GM19240 (cell line): ENCODE data around the gene RACK1.
A peak's percentile ranks its signal among the peaks of the same experiment; 100 is the strongest.
"Not testable (repeated sequence)": the region's sequence is repeated elsewhere in the genome, so short reads cannot be mapped to it uniquely, and the experiment has no call there.

Experiments
- DNase-seq: peaks from one replicate; pipeline ENCODE4 v3.0.0; 2011; ENCODE audit warnings: low spot score; ENCODE audit not compliant: insufficient read length

RACK1 gene

GRCh38 chr5:181243564-181244343 lies at the start of gene RACK1:
Gene RACK1 (minus strand): TSS chr5:181243906. CDS start chr5:181243800, 106 bp downstream.
- DNase-seq: peak; percentile 66

DNA sequence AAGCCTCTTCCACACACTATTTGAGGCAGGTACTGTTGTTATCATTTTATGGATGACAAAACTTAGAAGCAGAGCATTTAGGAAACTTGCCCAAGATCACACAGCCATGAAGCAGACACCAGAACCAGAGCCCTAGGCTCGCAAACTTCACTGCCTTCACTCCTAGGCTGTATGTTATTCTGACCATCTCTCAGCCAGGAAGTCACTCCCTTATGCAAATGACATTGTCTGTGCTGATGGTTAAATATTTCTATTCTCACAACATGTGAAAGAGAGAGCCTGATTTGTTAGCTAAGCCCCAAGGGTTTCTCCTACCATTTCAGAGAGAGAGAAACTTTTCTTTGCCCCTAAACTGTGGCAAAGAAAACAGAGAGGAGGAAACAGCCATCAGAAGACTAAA lies 43.6 kb upstream of the RACK1 start:
- not testable (repeated sequence) for DNase-seq

- not testable (repeated sequence) for DNase-seq
Measured at GRCh38 chr5:181285962-181286705, 42.4 kb upstream of the RACK1 start.

DNA sequence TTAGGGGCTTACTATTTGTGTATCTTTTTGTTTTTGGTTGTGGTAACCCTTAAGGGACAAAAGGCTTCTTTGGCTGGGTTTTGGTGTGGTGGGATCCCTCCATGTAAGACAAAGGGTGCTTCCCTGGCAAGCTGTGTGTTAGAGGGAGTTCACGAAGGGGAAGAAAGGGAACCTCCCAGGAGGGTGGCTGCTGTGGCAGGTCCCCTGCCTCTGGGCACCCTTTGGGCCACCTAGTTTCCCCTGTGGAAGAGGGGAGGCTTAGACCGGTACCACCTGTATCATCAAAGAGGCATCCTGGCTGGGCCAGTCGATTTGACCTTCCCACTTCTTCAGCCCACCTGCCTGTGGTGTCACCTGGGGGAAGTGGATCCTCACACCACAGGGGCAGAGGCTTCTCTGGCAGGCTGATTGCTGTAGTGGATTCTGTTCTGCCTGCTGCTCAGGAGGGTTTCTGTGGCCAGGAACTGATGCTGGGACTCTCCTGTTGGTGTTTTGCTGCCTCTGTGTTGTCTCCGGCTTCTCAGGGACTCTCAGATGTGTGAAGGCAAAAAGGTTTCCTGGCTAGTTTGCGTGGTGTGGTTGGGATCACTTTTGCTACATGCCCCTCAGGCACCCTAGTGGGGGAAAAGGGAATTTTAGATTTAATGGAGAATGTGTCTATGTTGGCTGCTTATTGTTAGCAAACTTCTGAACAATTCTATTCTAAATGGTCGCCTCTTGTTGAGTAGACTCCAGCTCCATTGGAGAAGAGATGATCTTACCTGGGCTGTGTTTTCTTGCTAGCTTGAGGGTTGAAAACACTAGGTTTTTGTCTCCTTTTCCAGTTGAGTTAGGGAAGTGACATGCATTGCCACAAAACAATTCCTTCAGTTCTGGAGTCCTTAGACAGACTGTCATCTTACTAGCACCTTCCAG lies 40.4 kb upstream of the RACK1 start:
- DNase-seq: not testable (repeated sequence)

GRCh38 chr5:181283347-181283746 lies 39.6 kb upstream of the RACK1 start:
- no peak for DNase-seq

- no peak for DNase-seq
Measured at GRCh38 chr5:181282874-181283273, 39.2 kb upstream of the RACK1 start.

DNA sequence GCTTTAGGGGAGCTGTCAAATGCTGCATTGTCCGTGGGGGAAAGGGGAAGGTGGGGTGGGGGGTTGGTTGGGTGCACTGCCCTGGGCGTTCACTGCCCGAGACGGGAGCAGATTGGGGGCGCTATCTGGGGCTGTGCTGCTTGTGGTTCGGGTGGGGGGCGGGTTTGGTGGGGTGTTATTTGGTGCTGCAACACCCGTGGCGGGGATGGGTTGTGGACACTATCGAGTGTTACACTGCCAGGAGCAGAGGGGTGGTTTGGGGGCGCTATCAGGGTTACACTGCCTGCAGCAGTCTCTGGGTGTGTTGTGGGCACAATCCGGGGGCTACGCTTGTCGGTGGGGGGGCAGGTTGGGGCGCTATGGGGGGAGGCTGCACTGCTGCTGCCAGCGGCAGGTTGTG lies 38.7 kb upstream of the RACK1 start:
- not testable (repeated sequence) for DNase-seq

DNA sequence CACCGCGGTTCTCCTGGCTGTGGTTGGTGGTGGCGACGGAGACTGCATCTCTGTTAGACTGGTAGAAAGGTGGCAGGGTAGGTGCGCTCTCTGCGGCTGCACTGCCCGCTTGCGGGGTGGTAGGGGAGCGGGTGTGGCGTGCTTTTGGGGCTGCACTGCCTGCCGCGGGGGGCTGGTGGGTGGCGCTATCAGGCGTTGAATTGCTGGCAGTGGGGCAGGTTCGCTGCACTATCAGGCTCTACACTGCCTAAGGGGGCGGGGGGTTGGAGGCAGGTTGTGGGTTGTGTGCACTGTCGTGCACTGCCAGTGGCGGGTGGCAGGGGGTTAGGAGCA lies 38.2 kb upstream of the RACK1 start:
- DNase-seq: no peak

DNA sequence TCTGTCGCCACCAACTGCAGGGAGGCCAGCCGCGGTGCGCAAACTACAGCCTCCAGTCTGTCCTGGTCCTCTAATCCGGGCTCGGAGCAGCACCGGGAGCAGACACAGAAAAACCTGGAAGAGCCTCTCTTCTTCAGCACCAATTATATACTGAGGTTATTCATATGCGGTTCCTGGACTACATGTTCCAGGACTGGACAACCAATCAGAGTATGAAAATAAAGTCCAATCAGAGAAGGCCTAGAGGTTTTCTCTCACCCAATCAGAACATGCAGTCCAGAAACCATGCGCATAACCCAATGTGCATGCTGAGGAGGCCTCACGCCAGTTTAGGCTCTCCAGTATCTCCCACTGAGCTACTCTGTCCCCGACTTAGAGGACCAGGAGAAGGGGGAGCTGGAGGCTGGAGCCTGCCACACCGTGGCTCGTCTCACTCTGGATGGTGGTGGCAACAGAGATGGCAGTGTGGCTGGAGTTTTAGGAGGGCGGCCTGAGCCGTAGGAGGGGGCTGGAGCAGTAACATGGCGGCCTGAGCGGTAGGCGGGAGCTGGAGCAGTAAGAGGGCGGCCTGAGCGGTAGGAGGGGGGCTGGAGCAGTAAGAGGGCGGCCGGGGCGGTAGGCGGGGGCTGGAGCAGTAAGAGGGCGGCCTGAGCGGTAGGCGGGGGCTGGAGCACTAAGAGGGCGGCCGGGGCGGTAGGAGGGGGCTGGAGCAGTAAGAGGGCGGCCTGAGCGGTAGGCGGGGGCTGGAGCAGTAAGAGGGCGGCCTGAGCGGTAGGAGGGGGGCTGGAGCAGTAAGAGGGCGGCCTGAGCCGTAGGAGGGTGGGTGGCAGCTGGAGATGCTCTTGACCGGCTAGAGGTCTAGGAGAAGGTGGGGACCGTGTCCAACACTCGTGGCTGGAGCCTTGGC lies 37.6 kb upstream of the RACK1 start:
- DNase-seq: no peak

- no peak for DNase-seq
Measured at GRCh38 chr5:181280251-181280762, 36.6 kb upstream of the RACK1 start.

GRCh38 chr5:181273433-181273744 lies 29.7 kb upstream of the RACK1 start:
- DNase-seq: not testable (repeated sequence)

DNA sequence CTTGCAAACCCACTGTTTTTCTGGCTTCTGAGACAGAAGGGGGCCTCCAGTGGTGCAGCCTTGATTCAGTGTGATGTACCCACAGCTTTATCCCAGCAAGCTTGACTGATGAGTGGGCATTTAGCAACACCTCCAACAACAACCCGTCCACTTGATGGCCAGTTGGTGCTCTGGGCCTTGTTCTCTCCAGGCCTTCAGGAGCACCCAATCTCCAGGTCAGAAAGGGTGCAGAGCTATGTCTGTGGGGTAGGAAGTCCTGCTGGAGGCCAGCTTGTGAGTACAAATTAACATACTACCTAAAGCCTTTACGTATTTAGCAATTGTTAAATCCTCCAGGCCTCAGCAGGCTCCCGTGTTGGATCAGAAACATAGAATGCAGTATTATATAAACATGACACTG lies 27.4 kb upstream of the RACK1 start:
- DNase-seq: no peak

DNA sequence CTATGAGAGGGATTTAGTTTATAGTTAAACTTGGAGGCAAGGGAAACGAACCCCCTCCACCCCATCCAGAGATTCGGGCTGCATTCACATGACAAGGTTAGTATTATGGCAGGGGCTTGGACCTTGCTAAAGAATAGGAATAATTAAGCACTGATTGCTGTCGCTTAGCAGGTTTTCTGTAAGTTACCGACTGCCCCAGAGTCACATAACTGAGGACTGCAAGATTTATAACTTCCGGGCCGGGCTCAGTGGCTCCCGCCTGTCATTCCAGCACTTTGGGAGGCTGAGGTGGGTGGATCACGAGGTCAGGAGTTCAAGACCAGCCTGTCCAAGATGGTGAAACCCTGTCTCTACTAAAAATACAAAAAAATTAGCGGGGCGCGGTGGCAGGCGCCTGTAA lies 24.2 kb upstream of the RACK1 start:
- DNase-seq: not testable (repeated sequence)

GRCh38 chr5:181267291-181267904 lies 23.7 kb upstream of the RACK1 start:
- DNase-seq: not testable (repeated sequence)

- DNase-seq: no peak
Measured at GRCh38 chr5:181265092-181265671, 21.5 kb upstream of the RACK1 start.

GRCh38 chr5:181263633-181264032 lies 19.9 kb upstream of the RACK1 start:
- no peak for DNase-seq

DNA sequence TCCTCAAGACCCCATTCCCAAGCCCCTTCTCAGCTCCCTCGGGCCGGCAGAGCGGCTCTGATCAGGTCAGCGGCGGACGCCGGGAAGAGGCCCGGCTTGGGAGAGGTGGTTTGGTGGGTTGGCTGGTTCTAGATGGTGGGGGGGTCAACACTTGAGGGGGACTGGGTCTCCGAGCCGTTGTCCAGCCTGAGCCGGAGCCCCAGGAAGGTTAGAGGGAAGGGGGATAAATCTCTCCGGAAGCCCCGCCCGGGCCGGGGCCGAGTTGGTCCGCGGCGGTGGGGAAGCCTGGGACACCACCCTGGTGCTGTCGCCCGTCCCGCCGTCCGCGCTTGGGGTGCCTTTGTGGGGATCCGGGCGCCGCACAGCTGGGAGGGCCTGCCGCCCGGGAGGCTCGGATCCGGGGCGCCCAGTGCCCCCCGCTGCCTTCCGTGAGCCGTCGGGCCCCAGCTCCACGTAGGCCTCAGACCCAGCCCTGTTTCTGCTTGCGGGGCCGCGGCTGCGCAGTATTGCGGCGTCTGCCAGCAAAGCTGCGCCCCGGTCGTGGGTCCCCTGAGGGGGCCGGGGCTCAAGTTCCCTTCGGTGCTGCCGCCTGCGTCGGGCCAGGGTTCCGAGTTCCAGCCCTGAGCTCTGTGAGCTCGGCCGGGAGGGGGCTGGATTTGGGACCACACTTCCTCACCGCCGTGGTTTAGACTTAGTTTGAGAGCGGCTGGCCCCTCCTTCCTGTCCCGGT lies 17.8 kb upstream of the RACK1 start:
- DNase-seq: peak; percentile 39

- DNase-seq: peak; percentile 62
Measured at GRCh38 chr5:181260720-181261319, 17.1 kb upstream of the RACK1 start, which contains the start of gene TRIM52. Gene TRIM52 (minus strand): TSS chr5:181261143. CDS start chr5:181260813, 330 bp downstream.
